ENCODE data around the gene DNHD1.

DNA sequence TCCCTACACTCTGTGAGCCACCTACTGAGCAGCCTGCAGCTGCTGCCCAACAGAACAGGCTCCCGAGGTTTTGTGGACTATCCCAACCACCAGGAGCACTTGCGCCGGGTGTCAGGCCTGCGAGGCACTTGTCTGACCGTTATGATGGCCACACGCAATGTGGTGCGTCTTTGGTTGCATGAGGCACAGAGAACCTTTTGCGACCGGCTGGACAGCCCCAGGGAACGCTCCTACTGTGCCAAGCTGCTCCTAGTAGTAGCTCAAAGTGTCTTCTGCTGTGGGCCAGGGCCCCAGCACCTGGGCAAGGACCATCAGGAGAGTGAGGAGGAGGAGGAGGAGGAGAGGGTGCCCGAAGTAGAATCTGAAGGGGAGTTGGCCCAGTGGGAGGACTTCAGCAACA, 60.0 kb downstream of the DNHD1 start:
- TF ChIP-seq, protein P1, sequence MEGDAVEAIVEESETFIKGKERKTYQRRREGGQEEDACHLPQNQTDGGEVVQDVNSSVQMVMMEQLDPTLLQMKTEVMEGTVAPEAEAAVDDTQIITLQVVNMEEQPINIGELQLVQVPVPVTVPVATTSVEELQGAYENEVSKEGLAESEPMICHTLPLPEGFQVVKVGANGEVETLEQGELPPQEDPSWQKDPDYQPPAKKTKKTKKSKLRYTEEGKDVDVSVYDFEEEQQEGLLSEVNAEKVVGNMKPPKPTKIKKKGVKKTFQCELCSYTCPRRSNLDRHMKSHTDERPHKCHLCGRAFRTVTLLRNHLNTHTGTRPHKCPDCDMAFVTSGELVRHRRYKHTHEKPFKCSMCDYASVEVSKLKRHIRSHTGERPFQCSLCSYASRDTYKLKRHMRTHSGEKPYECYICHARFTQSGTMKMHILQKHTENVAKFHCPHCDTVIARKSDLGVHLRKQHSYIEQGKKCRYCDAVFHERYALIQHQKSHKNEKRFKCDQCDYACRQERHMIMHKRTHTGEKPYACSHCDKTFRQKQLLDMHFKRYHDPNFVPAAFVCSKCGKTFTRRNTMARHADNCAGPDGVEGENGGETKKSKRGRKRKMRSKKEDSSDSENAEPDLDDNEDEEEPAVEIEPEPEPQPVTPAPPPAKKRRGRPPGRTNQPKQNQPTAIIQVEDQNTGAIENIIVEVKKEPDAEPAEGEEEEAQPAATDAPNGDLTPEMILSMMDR (IDR thresholded peaks at IDR 0.05) = no peak
- TF ChIP-seq POLR2A (IDR thresholded peaks at IDR 0.05) = no peak
- no peak for TF ChIP-seq POLR2AphosphoS5 (IDR thresholded peaks at IDR 0.05; ENCODE audit: insufficient read depth in 1 of 2, low read depth in 1 of 2)

All from vagina (tissue), 2 donors.